Body of pancreas (tissue), 4 donors: ENCODE results near the gene DNM3.

Source experiments
- CTCF ChIP-seq, 7 experiments: fragments of 450-650 bp in 4 of 7; fragments of 200-600 bp in 3 of 7; sonication (generic) in 3 of 7; IDR thresholded peaks; one replicate each; pipeline ENCODE4 v1.5.1; 2016 to 2019; ENCODE audit warnings: antibody characterized with exemption in 7 of 7
- POLR2A ChIP-seq, 3 donors: fragments of 450-650 bp; IDR thresholded peaks; one replicate each; pipeline ENCODE4 v1.6.1; 2016; ENCODE audit warnings: antibody characterized with exemption in 3 of 3, mild to moderate bottlenecking in 2 of 3

GRCh38 chr1:171801487-171801891 is 39.8 kb upstream of the DNM3 start:
- peak; percentile 44 to 75 (median 70) for TF ChIP-seq CTCF (IDR thresholded peaks at IDR 0.05)
- TF ChIP-seq POLR2A (IDR thresholded peaks at IDR 0.05): no peak
